K562 (cell line): Measurements from ENCODE around the gene FMN1. TPM values are rescaled to one million over a fixed set of nuclear protein-coding genes. Genes with fewer than 3 reads are reported as not detected.

ENCODE experiments used
- ATAC-seq: fragments of 200-7000 bp; cut with Tn5 transposase; 3 replicates; pipeline ENCODE4 v1.9.1; 2020; ENCODE audit warnings: moderate library complexity
- BruUV-seq: library from RNA; stranded (reverse); fragments of 400-500 nt; replicated peaks from 2 replicates; lab custom pipeline; 2021; lab: Mats Ljungman, UMichigan
- CTCF ChIA-PET: fragments of 300-600 bp; formaldehyde crosslinking; extraction: SDS; loops from one replicate; lab custom pipeline; 2021; ENCODE audit warnings: low intra/inter-chr PET ratio; lab: Yijun Ruan, JAX
- POLR2A ChIA-PET: fragments of 300-600, 350-650 bp; sonication (Branson Sonifier 250); formaldehyde crosslinking; extraction: SDS; loops from one replicate; lab custom pipeline; 2021; ENCODE audit warnings: antibody characterized with exemption, inconsistent platforms; lab: Yijun Ruan, JAX
- DNase-seq, 4 experiments: peaks; one replicate each; pipeline versions ENCODE4 v3.0.0 to v3.0.0-alpha.2; 2011 to 2018; ENCODE audit warnings: low spot score in 3 of 4, mixed read lengths in 3 of 4; ENCODE audit errors: extremely low read depth in 1 of 4
- FAIRE-seq: peaks from 2 replicates; lab custom pipeline; 2011; peaks lifted over from hg19 to GRCh38; lab: Jason Lieb, UNC
- H2AFZ ChIP-seq: 2 replicates; pipeline ENCODE4 v1.6.0; 2011; ENCODE audit warnings: low read depth, low read length, control low read depth, inconsistent platforms
- H3K27ac ChIP-seq: fragments of 200-600 bp; 3 replicates; pipeline ENCODE4 v1.8.0; 2011; ENCODE audit warnings: low read depth, mild to moderate bottlenecking, control low read depth, inconsistent platforms, low read length, moderate library complexity, mixed read lengths; ENCODE audit errors: extremely low read depth
- H3K27me3 ChIP-seq, 2 experiments: fragments of 300-600 bp in 1 of 2; 2 replicates in 1 of 2; 3 replicates in 1 of 2; pipeline versions ENCODE4 v1.6.0 to v1.8.0; 2011; ENCODE audit warnings: inconsistent platforms in 2 of 2, low read length in 2 of 2, mild to moderate bottlenecking in 1 of 2, mixed read lengths in 1 of 2, moderate library complexity in 1 of 2; ENCODE audit not compliant: control insufficient read depth in 2 of 2, insufficient read depth in 2 of 2
- H3K36me3 ChIP-seq: fragments of 300-600 bp; 3 replicates; pipeline ENCODE4 v1.8.0; 2011; ENCODE audit warnings: mild to moderate bottlenecking, low read length, inconsistent platforms; ENCODE audit not compliant: control insufficient read depth, insufficient read depth
- H3K4me1 ChIP-seq, 2 experiments: fragments of 200-600 bp in 1 of 2; replicated peaks in 1 of 2; 2 replicates in 1 of 2; 3 replicates in 1 of 2; pipeline versions ENCODE4 v1.5.1 to v1.8.0; 2011; ENCODE audit warnings: inconsistent platforms in 2 of 2, low read length in 2 of 2, mild to moderate bottlenecking in 1 of 2, mixed read lengths in 1 of 2, moderate library complexity in 1 of 2; ENCODE audit not compliant: control insufficient read depth in 2 of 2, insufficient read depth in 2 of 2
- H3K4me2 ChIP-seq: 2 replicates; pipeline ENCODE4 v1.6.1; 2011; ENCODE audit warnings: low read length, control low read depth, inconsistent platforms, mixed read lengths; ENCODE audit not compliant: insufficient read depth
- H3K4me3 ChIP-seq: fragments of 200-600 bp; sonication (generic), shearing (Covaris generic); 2 replicates; pipeline ENCODE4 v1.5.1; 2016; ENCODE audit warnings: control low read depth, inconsistent platforms
- H3K79me2 ChIP-seq: fragments of 200-600 bp; 3 replicates; pipeline ENCODE4 v1.8.0; 2011; ENCODE audit warnings: low read length, inconsistent platforms; ENCODE audit not compliant: control insufficient read depth, insufficient read depth
- H3K9ac ChIP-seq, 2 experiments: 2 replicates each; pipeline versions ENCODE4 v1.6.0 to v1.6.1; 2011; ENCODE audit warnings: low read depth in 2 of 2, low read length in 2 of 2, control low read depth in 1 of 2, inconsistent platforms in 1 of 2, mild to moderate bottlenecking in 1 of 2, mixed read lengths in 1 of 2; ENCODE audit not compliant: insufficient read depth in 1 of 2
- H3K9me1 ChIP-seq: one replicate; pipeline ENCODE4 v1.6.0; 2011; ENCODE audit warnings: inconsistent platforms, mild to moderate bottlenecking, low read length, moderate library complexity; ENCODE audit not compliant: control insufficient read depth, insufficient read depth
- H3K9me3 ChIP-seq: replicated peaks from 2 replicates; pipeline ENCODE4 v1.5.1; 2011; ENCODE audit warnings: low read depth, low read length, inconsistent platforms; ENCODE audit not compliant: control insufficient read depth, insufficient read depth
- H4K20me1 ChIP-seq: replicated peaks from 2 replicates; pipeline ENCODE4 v1.6.1; 2011; ENCODE audit warnings: low read length, inconsistent platforms, mixed read lengths; ENCODE audit not compliant: control insufficient read depth, insufficient read depth
- CEBPB ChIP-seq: fragments of 450-650 bp; IDR thresholded peaks from 2 replicates; pipeline ENCODE4 v1.6.1; 2016; ENCODE audit warnings: missing genetic modification characterization, missing compliant biosample characterization
- ELF2 ChIP-seq: fragments of 250-450 bp; sonication (Bioruptor Pico); IDR thresholded peaks from 2 replicates; pipeline ENCODE4 v1.5.0; 2021; ENCODE audit warnings: mild to moderate bottlenecking
- ERF ChIP-seq: fragments of 450-650 bp; formaldehyde crosslinking; IDR thresholded peaks from 2 replicates; pipeline ENCODE4 v1.4.0; 2020; ENCODE audit warnings: mild to moderate bottlenecking, mixed read lengths
- GATAD2A ChIP-seq: fragments of 450-650 bp; IDR thresholded peaks from 2 replicates; pipeline ENCODE4 v1.6.1; 2017
- SUPT5H ChIP-seq: fragments of 450-650 bp; IDR thresholded peaks from 2 replicates; pipeline ENCODE4 v1.6.1; 2016
- ZNF449 ChIP-seq: fragments of 250-450 bp; sonication (Bioruptor Pico); IDR thresholded peaks from 2 replicates; pipeline ENCODE4 v1.8.0; 2022; ENCODE audit warnings: moderate library complexity, mild to moderate bottlenecking, inconsistent platforms
- whole genome bisulfite sequencing: fragments of 100-300 bp; shearing (Covaris generic); methylation state at CpG from one replicate; pipeline ENCODE4 v1.1.6; 2016; ENCODE audit warnings: low coverage, mixed read lengths; ENCODE audit not compliant: insufficient coverage; ENCODE audit errors: missing lambda C conversion rate; 5-methylcytosine and 5-hydroxymethylcytosine counted together
- in situ Hi-C: fragments of 300-500 bp; cut with MboI; formaldehyde crosslinking; loops from 4 replicates; pipeline ENCODE4 v1.15.0; 2018; ENCODE audit warnings: inconsistent platforms, mixed read lengths
- intact Hi-C: fragments of 100-400 bp; cut with micrococcal nuclease; formaldehyde crosslinking; loops from 2 replicates; pipeline ENCODE4 v1.14.2; 2022
- polyA plus RNA-seq, 8 experiments: library from polyadenylated mRNA; depleted of rRNA in 4 of 8; stranded (reverse) in 5 of 8; unstranded in 3 of 8; fragments of >200 nt; fragmentation: Nextera tagmentation in 2 of 8; fragmentation: Illumina TruSeq in 1 of 8; extraction: Ambion mirVana in 2 of 8; extraction: Trizol in 1 of 8; gene quantifications; 2 replicates each; pipeline versions ENCODE4 v1.2.1 to v1.2.3, GENCODE V29; 2011 to 2014; ENCODE audit warnings: inconsistent platforms in 1 of 8, missing spikeins in 1 of 8
- total RNA-seq, 7 experiments: library from RNA; depleted of rRNA in 6 of 7; stranded (reverse); fragments of >200 nt in 6 of 7; fragmentation: Illumina TruSeq in 2 of 7; extraction: Trizol in 2 of 7; gene quantifications; 2 replicates each; pipeline versions ENCODE4 v1.2.1 to v1.2.3, GENCODE V29; 2011 to 2021; ENCODE audit warnings: low replicate concordance in 1 of 7
- TF ChIP-seq, protein P1 (sequence below), 2 experiments: fragments of 450-650 bp in 1 of 2; IDR thresholded peaks; 2 replicates each; pipeline ENCODE4 v1.6.1; 2011 to 2017; ENCODE audit warnings: low read depth in 2 of 2, antibody characterized with exemption in 1 of 2, borderline replicate concordance in 1 of 2, low read length in 1 of 2, mild to moderate bottlenecking in 1 of 2, mixed read lengths in 1 of 2; ENCODE audit not compliant: control insufficient read depth in 1 of 2

The FMN1 gene
- total and polyA plus RNA-seq, 9 of the 15 experiments (the other 6 are each of a cell fraction or from before 2014, with no cell fraction given): 0.03 to 0.07 (median 0.04) TPM; not detected in 6

GRCh38 chr15:32790352-32790999, 404.0 kb downstream of the FMN1 start:
- no TSS peak for BruUV-seq
- TF ChIP-seq ERF (CRISPR knock-in tag): no peak
- no peak for TF ChIP-seq CEBPB
- TF ChIP-seq, all 486 proteins: peak for 0
- no peaks in the 10 kb centered on the region for H3K79me2 ChIP-seq
- in situ Hi-C loops (no loop called here), intact Hi-C loops (no loop called here)
- DNase-seq: no peak
- no peaks in the 10 kb centered on the region; a peak in 1 of 5 replicates for H3K27me3 ChIP-seq
- FAIRE-seq: no peak
- no peaks in the 10 kb centered on the region for H3K9me1 ChIP-seq
- H4K20me1 ChIP-seq: no peaks in the 10 kb centered on the region
- POLR2A ChIA-PET: interaction anchor here (0.6 kb wide), 1 partner anchor 17 kb away, joined by 3 read pairs; no protein-coding TSS in a partner anchor
- H3K27ac ChIP-seq: no peak overlapping the region
- WGBS: 3% methylated on average over 2 of the region's 2 CpGs
- H3K9me3 ChIP-seq: no peaks in the 10 kb centered on the region
- CTCF ChIA-PET: no interaction called here
- no peak overlapping the region for H2AFZ ChIP-seq
- H3K4me1 ChIP-seq: no peaks in the 10 kb centered on the region
- ATAC-seq: no peak
- H3K9ac ChIP-seq: no peak overlapping the region
- no peak overlapping the region for H3K4me2 ChIP-seq
- no peaks in the 10 kb centered on the region for H3K36me3 ChIP-seq
- H3K4me3 ChIP-seq: no peak overlapping the region

DNA sequence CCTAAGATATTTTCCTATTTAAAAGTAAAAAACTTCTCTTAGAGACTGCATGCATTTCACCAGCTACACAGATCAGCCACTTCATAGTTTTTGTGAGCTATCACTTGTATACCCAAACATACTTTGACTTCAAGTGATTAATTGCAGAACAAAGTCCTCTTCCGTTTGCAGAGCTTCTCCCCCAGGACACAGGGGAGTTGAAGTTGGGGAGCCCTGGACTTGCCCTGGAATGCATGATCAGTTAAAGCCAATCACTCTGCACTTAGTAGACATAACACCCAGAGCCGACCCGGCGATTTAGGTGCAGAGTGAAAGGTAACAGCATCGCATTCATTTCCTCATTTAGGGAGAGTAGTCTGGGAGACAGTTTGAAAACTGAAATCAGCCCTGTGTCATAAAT, 406.6 kb downstream of the FMN1 start:
- no peaks in the 10 kb centered on the region; a peak in 1 of 5 replicates for H3K27me3 ChIP-seq
- H3K27ac ChIP-seq: no peak overlapping the region
- H3K36me3 ChIP-seq: no peaks in the 10 kb centered on the region
- POLR2A ChIA-PET: interaction anchor here (0.7 kb wide), 1 partner anchor 54 kb away, joined by 3 read pairs; no protein-coding TSS in a partner anchor
- intact Hi-C loops (no loop called here), in situ Hi-C loops (no loop called here)
- H4K20me1 ChIP-seq: no peaks in the 10 kb centered on the region
- FAIRE-seq: no peak
- no peak overlapping the region for H3K4me2 ChIP-seq
- 0% methylated on average over 5 of the region's 5 CpGs for WGBS
- H3K4me3 ChIP-seq: no peak overlapping the region
- H3K4me1 ChIP-seq: no peaks in the 10 kb centered on the region
- no peaks in the 10 kb centered on the region for H3K79me2 ChIP-seq
- no peak for ATAC-seq
- H3K9me3 ChIP-seq: no peaks in the 10 kb centered on the region
- no peak overlapping the region for H3K9ac ChIP-seq
- CTCF ChIA-PET: no interaction called here
- no TSS peak for BruUV-seq
- H3K9me1 ChIP-seq: no peaks in the 10 kb centered on the region
- no peak for DNase-seq
- no peak overlapping the region for H2AFZ ChIP-seq
- TF ChIP-seq, protein P1, sequence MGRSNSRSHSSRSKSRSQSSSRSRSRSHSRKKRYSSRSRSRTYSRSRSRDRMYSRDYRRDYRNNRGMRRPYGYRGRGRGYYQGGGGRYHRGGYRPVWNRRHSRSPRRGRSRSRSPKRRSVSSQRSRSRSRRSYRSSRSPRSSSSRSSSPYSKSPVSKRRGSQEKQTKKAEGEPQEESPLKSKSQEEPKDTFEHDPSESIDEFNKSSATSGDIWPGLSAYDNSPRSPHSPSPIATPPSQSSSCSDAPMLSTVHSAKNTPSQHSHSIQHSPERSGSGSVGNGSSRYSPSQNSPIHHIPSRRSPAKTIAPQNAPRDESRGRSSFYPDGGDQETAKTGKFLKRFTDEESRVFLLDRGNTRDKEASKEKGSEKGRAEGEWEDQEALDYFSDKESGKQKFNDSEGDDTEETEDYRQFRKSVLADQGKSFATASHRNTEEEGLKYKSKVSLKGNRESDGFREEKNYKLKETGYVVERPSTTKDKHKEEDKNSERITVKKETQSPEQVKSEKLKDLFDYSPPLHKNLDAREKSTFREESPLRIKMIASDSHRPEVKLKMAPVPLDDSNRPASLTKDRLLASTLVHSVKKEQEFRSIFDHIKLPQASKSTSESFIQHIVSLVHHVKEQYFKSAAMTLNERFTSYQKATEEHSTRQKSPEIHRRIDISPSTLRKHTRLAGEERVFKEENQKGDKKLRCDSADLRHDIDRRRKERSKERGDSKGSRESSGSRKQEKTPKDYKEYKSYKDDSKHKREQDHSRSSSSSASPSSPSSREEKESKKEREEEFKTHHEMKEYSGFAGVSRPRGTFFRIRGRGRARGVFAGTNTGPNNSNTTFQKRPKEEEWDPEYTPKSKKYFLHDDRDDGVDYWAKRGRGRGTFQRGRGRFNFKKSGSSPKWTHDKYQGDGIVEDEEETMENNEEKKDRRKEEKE (IDR thresholded peaks at IDR 0.05; ENCODE audit: borderline replicate concordance in 1 of 2, control insufficient read depth in 1 of 2, low read depth in 2 of 2, low read length in 1 of 2): no peak
- TF ChIP-seq GATAD2A: no peak
- TF ChIP-seq SUPT5H: no peak
- TF ChIP-seq ELF2: no peak
- TF ChIP-seq ZNF449 (CRISPR knock-in tag): no peak
- TF ChIP-seq, all 486 proteins: peak for 0
